BLaER1 treated with 17β-estradiol and CSF1 and Interleukin-3, amounts not matched to agents 10 nM and 100 nM (cell line): ENCODE measurements around the gene RELN.

Experiments
- H3K27ac ChIP-seq, 11 experiments: shearing (Covaris generic); formaldehyde crosslinking; 2 replicates each; pipeline ENCODE4 v1.8.1; 2022
- H3K27me3 ChIP-seq, 11 experiments: shearing (Covaris generic); formaldehyde crosslinking; 2 replicates each; pipeline ENCODE4 v1.8.1; 2022
- H3K36me3 ChIP-seq, 11 experiments: shearing (Covaris generic); formaldehyde crosslinking; 2 replicates each; pipeline ENCODE4 v1.8.1; 2022
- H3K4me1 ChIP-seq, 10 experiments: shearing (Covaris generic); formaldehyde crosslinking; 2 replicates each; pipeline ENCODE4 v1.8.1; 2022
- H3K4me2 ChIP-seq, 11 experiments: shearing (Covaris generic); formaldehyde crosslinking; 2 replicates each; pipeline ENCODE4 v1.8.1; 2022
- H3K4me3 ChIP-seq, 10 experiments: shearing (Covaris generic); formaldehyde crosslinking; 2 replicates each; pipeline ENCODE4 v1.8.1; 2022
- H3K9ac ChIP-seq, 11 experiments: shearing (Covaris generic); formaldehyde crosslinking; 2 replicates each; pipeline ENCODE4 v1.8.1; 2022
- H3K9me3 ChIP-seq, 11 experiments: shearing (Covaris generic); formaldehyde crosslinking; replicated peaks in 1 of 11; 2 replicates each; pipeline ENCODE4 v1.8.1; 2022
- H4K20me1 ChIP-seq, 11 experiments: shearing (Covaris generic); formaldehyde crosslinking; 2 replicates each; pipeline ENCODE4 v1.8.1; 2022
- Cebpa-rat ChIP-seq, 11 experiments: shearing (Covaris generic); IDR thresholded peaks; 2 replicates each; pipeline ENCODE4 v1.8.1; 2022

Gene RELN

GRCh38 chr7:103660455-103661371, 328.7 kb downstream of the RELN start:
- no peak overlapping the region for H3K27ac ChIP-seq
- H3K9ac ChIP-seq, result no peak overlapping the region
- no peaks in the 10 kb centered on the region for H3K4me1 ChIP-seq
- H3K4me2 ChIP-seq, result no peak overlapping the region
- H3K9me3 ChIP-seq, result no peaks in the 10 kb centered on the region
- no peaks in the 10 kb centered on the region for H3K36me3 ChIP-seq
- no peaks in the 10 kb centered on the region for H3K27me3 ChIP-seq
- H4K20me1 ChIP-seq, result no peaks in the 10 kb centered on the region
- no peak for TF ChIP-seq Cebpa-rat (IDR thresholded peaks at IDR 0.05)
- H3K4me3 ChIP-seq, result no peak overlapping the region

DNA sequence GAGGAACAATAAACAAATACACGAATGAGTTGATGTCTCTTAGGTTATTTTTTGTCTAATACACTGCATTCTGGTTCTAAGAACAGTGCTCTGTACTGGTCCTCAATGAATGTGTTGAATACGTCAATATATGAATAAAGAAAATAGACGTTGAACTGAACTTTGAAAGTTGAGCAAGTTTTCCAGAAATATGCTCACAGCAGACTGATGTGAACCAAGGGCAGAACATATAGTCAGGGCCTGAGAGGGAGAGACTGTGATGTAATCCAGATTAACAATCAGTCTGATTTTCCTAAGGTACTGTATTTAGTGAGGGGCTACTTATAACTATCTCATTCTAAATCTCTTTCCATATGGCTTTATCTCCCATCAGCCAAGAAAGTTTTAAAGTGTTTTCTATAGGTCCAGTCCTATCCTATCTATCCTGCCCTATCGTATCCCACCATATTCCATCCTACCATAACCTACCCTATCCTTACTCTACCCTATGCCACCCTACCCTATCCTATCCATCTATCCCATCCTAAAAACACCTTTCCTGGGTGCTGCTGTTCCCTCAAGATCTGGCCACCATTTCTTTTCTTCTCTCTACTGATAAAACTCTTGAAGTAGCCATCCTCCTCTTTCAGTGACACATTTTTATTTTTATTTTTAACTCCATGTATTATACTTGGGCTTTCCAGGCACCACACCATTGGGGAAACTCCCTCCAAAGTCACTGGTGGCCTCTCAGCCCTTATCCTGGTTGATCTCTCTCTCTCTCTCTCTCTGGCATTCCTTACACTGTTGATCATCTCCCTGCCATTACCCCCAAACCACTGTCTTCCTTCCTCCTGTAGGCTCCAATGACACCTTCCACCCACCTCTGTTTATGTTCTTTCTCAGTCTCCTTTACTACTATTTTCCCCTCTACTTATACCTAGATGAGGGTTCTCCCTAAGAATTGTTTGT, 331.1 kb downstream of the RELN start:
- no peak overlapping the region for H3K9ac ChIP-seq
- no peaks in the 10 kb centered on the region for H3K4me1 ChIP-seq
- TF ChIP-seq Cebpa-rat (IDR thresholded peaks at IDR 0.05), result no peak

DNA sequence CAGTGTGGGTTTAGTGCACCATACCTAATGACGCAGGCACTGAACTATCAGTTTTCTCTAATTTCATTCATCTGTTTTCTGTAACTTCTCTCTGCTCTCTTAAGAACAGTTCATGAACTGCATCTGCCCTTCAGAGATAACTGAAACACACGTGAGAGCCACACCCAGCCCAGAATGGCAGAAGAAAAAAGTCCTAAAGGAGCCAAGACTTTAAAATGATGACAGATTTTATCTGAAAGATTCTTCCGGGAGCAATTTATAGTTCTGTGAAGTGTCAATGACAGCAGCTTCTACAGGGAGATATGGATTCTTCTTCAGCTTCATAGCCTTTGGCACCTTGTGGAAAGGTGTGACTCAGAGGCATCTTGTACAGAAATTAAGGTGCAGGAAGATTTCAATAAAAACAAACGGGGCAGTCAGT, 332.0 kb downstream of the RELN start:
- TF ChIP-seq Cebpa-rat (IDR thresholded peaks at IDR 0.05), result no peak
- Histone ChIP-seq H3K4me3 (no peak overlapping the region), H4K20me1 (no peaks in the 10 kb centered on the region), H3K27ac (no peak overlapping the region), H3K4me1 (no peaks in the 10 kb centered on the region), H3K36me3 (no peaks in the 10 kb centered on the region), H3K4me2 (no peak overlapping the region), H3K9ac (no peak overlapping the region), H3K9me3 (no peaks in the 10 kb centered on the region), H3K27me3 (no peaks in the 10 kb centered on the region)

More for the DNA sequence above, 331.1 kb downstream of the RELN start:
- H3K27me3 ChIP-seq, result no peaks in the 10 kb centered on the region
- H3K4me2 ChIP-seq, result no peak overlapping the region
- H3K9me3 ChIP-seq, result no peaks in the 10 kb centered on the region
- no peaks in the 10 kb centered on the region for H4K20me1 ChIP-seq
- H3K4me3 ChIP-seq, result no peak overlapping the region
- no peak overlapping the region for H3K27ac ChIP-seq
- H3K36me3 ChIP-seq, result no peaks in the 10 kb centered on the region

GRCh38 chr7:103656221-103656620, 333.2 kb downstream of the RELN start:
- no peak for TF ChIP-seq Cebpa-rat (IDR thresholded peaks at IDR 0.05)
- H3K9ac ChIP-seq, result no peak overlapping the region
- H3K27ac ChIP-seq, result no peak overlapping the region
- H3K9me3 ChIP-seq, result no peaks in the 10 kb centered on the region
- H3K36me3 ChIP-seq, result no peaks in the 10 kb centered on the region
- no peaks in the 10 kb centered on the region for H3K27me3 ChIP-seq
- no peak overlapping the region for H3K4me2 ChIP-seq
- no peak overlapping the region for H3K4me3 ChIP-seq
- no peaks in the 10 kb centered on the region for H3K4me1 ChIP-seq
- H4K20me1 ChIP-seq, result no peaks in the 10 kb centered on the region

DNA sequence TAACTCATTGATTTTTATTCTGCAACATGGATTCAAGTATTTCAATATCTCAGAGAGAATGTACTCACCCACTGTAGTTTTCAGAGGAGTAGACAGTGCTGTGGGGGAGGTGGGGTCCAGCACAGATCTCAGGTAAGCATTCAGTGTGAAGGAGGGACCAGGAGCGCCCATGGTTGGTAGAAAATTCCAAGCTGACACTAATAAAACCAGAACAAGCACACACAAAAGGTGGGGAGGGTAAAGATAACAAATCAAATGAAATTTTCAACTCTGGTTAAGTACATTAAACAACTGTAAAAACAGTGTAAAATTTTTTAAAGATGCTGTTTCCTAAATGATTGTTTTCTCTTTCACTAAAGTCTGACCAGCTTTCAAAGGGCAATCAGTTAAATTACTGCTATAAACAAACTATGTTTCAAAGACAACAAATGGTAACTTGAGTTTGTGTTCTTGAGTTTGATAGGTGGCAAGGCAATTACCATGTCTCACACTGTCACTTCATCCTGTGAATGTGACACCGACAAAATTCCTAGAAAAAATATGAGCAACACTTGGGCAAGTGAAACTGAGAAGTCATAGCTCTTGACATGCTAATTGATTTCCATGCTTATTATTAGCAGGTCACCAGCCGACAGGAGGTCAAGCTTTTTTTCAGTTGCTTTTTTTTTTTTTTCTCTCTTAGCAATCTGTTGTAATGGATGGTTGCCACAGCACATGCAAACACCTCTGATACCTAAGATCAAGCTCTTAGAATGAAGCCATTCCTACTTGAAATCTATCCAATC, 337.7 kb downstream of the RELN start:
- Histone ChIP-seq H4K20me1 (no peaks in the 10 kb centered on the region), H3K4me2 (no peak overlapping the region), H3K27me3 (no peaks in the 10 kb centered on the region), H3K36me3 (no peaks in the 10 kb centered on the region), H3K27ac (no peak overlapping the region), H3K9me3 (peaks cover 15 to 25% (median 20%) of the 10 kb centered on the region in 11 experiments), H3K4me3 (no peak overlapping the region), H3K4me1 (no peaks in the 10 kb centered on the region), H3K9ac (no peak overlapping the region)
- no peak for TF ChIP-seq Cebpa-rat (IDR thresholded peaks at IDR 0.05)

- Histone ChIP-seq H3K27ac (no peak overlapping the region), H3K36me3 (no peaks in the 10 kb centered on the region), H3K9me3 (peaks cover 15 to 33% (median 29%) of the 10 kb centered on the region in 11 experiments), H3K4me1 (no peaks in the 10 kb centered on the region), H3K9ac (no peak overlapping the region), H3K4me2 (no peak overlapping the region), H3K4me3 (no peak overlapping the region), H3K27me3 (no peaks in the 10 kb centered on the region), H4K20me1 (no peaks in the 10 kb centered on the region)
- no peak for TF ChIP-seq Cebpa-rat (IDR thresholded peaks at IDR 0.05)
Measured at GRCh38 chr7:103649052-103649451, 340.4 kb downstream of the RELN start.

GRCh38 chr7:103648135-103648534, 341.3 kb downstream of the RELN start:
- Histone ChIP-seq H4K20me1 (no peaks in the 10 kb centered on the region), H3K4me2 (no peak overlapping the region), H3K9ac (no peak overlapping the region), H3K9me3 (peaks cover 19 to 39% (median 29%) of the 10 kb centered on the region in 11 experiments), H3K27ac (no peak overlapping the region), H3K27me3 (no peaks in the 10 kb centered on the region), H3K36me3 (no peaks in the 10 kb centered on the region), H3K4me3 (no peak overlapping the region), H3K4me1 (no peaks in the 10 kb centered on the region)
- TF ChIP-seq Cebpa-rat (IDR thresholded peaks at IDR 0.05), result no peak

- no peak overlapping the region for H3K9ac ChIP-seq
- H3K9me3 ChIP-seq, result peaks cover 19 to 39% (median 29%) of the 10 kb centered on the region in 11 experiments
- H3K4me1 ChIP-seq, result no peaks in the 10 kb centered on the region
- no peak overlapping the region for H3K4me3 ChIP-seq
- no peaks in the 10 kb centered on the region for H4K20me1 ChIP-seq
- H3K4me2 ChIP-seq, result no peak overlapping the region
- no peaks in the 10 kb centered on the region for H3K36me3 ChIP-seq
- no peaks in the 10 kb centered on the region for H3K27me3 ChIP-seq
- no peak for TF ChIP-seq Cebpa-rat (IDR thresholded peaks at IDR 0.05)
- H3K27ac ChIP-seq, result no peak overlapping the region
Measured at GRCh38 chr7:103644319-103644718, 345.1 kb downstream of the RELN start.
